Spleen (tissue), 7 donors: ENCODE results near the gene SPHK2.

Experiments used
- POLR2AphosphoS5 ChIP-seq, 3 donors: sonication (generic); formaldehyde crosslinking; IDR thresholded peaks; one replicate each; pipeline ENCODE4 v1.5.1; 2017; ENCODE audit warnings: antibody characterized with exemption in 3 of 3
- TF ChIP-seq, protein P1 (sequence below), 11 experiments: fragments of 200-600 bp in 7 of 11; fragments of 450-650 bp in 4 of 11; sonication (generic) in 4 of 11; IDR thresholded peaks in 8 of 11; conservative IDR thresholded peaks in 3 of 11; 1 replicate in 7 of 11; 2 replicates in 4 of 11; pipeline versions ENCODE4 v1.4.0 to v1.8.0; 2016 to 2021; ENCODE audit warnings: antibody characterized with exemption in 11 of 11, inconsistent platforms in 4 of 11, mild to moderate bottlenecking in 1 of 11
- donor health status: DM: no; HTN: no; CAD: no; lungs with moderate emphysema.
- donor health status: DM: no; HTN: no; CAD: no.
- donor health status: DM: no; HTN: no; CAD: no.

DNA sequence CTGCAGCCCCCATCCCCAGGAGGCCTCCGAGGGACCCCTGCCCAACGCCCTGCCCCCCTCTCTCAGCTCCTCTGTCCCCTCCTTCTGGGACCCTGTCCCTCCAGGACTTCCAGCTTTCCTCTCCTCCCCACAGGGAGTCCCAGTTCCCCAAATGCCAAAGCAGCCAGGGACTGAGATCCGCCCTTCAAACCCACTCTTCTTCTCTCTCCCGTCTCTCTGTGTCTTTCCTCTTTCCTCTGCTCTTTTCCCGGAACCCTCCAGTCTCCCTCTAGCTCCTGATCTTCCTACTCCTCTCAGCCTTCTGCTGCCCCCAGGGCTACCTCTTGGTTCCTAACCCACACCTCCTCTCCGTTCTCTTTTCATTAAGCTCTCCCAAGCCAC, 26.3 kb downstream of the SPHK2 start:
- no peak for TF ChIP-seq POLR2AphosphoS5 (IDR thresholded peaks at IDR 0.05)
- TF ChIP-seq, protein P1, sequence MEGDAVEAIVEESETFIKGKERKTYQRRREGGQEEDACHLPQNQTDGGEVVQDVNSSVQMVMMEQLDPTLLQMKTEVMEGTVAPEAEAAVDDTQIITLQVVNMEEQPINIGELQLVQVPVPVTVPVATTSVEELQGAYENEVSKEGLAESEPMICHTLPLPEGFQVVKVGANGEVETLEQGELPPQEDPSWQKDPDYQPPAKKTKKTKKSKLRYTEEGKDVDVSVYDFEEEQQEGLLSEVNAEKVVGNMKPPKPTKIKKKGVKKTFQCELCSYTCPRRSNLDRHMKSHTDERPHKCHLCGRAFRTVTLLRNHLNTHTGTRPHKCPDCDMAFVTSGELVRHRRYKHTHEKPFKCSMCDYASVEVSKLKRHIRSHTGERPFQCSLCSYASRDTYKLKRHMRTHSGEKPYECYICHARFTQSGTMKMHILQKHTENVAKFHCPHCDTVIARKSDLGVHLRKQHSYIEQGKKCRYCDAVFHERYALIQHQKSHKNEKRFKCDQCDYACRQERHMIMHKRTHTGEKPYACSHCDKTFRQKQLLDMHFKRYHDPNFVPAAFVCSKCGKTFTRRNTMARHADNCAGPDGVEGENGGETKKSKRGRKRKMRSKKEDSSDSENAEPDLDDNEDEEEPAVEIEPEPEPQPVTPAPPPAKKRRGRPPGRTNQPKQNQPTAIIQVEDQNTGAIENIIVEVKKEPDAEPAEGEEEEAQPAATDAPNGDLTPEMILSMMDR (IDR thresholded peaks at IDR 0.05 in 8 of 11, conservative IDR thresholded peaks at IDR 0.05 in 3 of 11) = no peak
